Panc1 (cell line): ENCODE results near the gene NALCN. TPM values are rescaled to one million over a fixed set of nuclear protein-coding genes. Genes with fewer than 3 reads are reported as not detected.

Experiments used
- ATAC-seq: fragments of 200-7000 bp; cut with Tn5 transposase; 2 replicates; pipeline ENCODE4 v1.9.1; 2020; ENCODE audit warnings: mild to moderate bottlenecking, moderate library complexity
- BruUV-seq: library from RNA; stranded (reverse); fragments of 400-500 nt; replicated peaks from 2 replicates; lab custom pipeline; 2021; lab: Mats Ljungman, UMichigan
- CTCF ChIA-PET: fragments of 300-600 bp; sonication (Branson Sonifier 250); formaldehyde crosslinking; loops from one replicate; lab custom pipeline; 2022; ENCODE audit warnings: antibody characterized with exemption; lab: Charles Lee
- POLR2A ChIA-PET: fragments of 300-600 bp; sonication (Branson Sonifier 250); formaldehyde crosslinking; loops from one replicate; lab custom pipeline; 2022; ENCODE audit warnings: antibody characterized with exemption; lab: Charles Lee
- DNase-seq: peaks from one replicate; pipeline ENCODE4 v3.0.0-alpha.2; 2010; ENCODE audit warnings: low read depth, low spot score
- H3K27ac ChIP-seq: 2 replicates; pipeline ENCODE4 v1.5.1; 2011; ENCODE audit warnings: mild to moderate bottlenecking, low read length, inconsistent platforms
- H3K27me3 ChIP-seq: fragments of 200-500 bp; sonication (Bioruptor generic); 2 replicates; pipeline ENCODE4 v1.6.0; 2014; ENCODE audit warnings: low read length, inconsistent platforms; ENCODE audit not compliant: control insufficient read depth, insufficient read depth
- H3K36me3 ChIP-seq: fragments of 200-500 bp; sonication (Bioruptor generic); 2 replicates; pipeline ENCODE4 v1.5.1; 2014; ENCODE audit warnings: inconsistent platforms, mild to moderate bottlenecking, low read length, moderate library complexity; ENCODE audit not compliant: control insufficient read depth, insufficient read depth
- H3K4me1 ChIP-seq: 2 replicates; pipeline ENCODE4 v1.5.1; 2011; ENCODE audit warnings: inconsistent platforms, mild to moderate bottlenecking, low read length, moderate library complexity; ENCODE audit not compliant: control insufficient read depth, insufficient read depth
- H3K4me3 ChIP-seq, 2 experiments: 2 replicates each; pipeline ENCODE4 v1.5.1; 2011 to 2012; ENCODE audit warnings: low read depth in 2 of 2, low read length in 2 of 2, mild to moderate bottlenecking in 2 of 2, inconsistent platforms in 1 of 2, moderate library complexity in 1 of 2
- H3K9me3 ChIP-seq: fragments of 200-500 bp; sonication (Bioruptor generic); 2 replicates; pipeline ENCODE4 v1.5.1; 2014; ENCODE audit warnings: low read depth, mild to moderate bottlenecking, inconsistent platforms, low read length, moderate library complexity; ENCODE audit not compliant: control insufficient read depth, insufficient read depth
- CTCF ChIP-seq: fragments of 450-650 bp; IDR thresholded peaks from 2 replicates; pipeline ENCODE4 v1.5.1; 2017; ENCODE audit warnings: mild to moderate bottlenecking
- POLR2AphosphoS5 ChIP-seq: IDR thresholded peaks from 2 replicates; pipeline ENCODE4 v1.6.1; 2012; ENCODE audit warnings: mild to moderate bottlenecking, low read depth, low read length, moderate library complexity
- SIN3A ChIP-seq: IDR thresholded peaks from 2 replicates; pipeline ENCODE4 v1.6.1; 2012; ENCODE audit warnings: low read depth, mild to moderate bottlenecking, low read length, moderate library complexity, borderline replicate concordance; ENCODE audit not compliant: insufficient read depth
- TCF7L2 ChIP-seq: IDR thresholded peaks from 2 replicates; pipeline ENCODE4 v1.6.1; 2011; ENCODE audit warnings: mild to moderate bottlenecking, low read depth, low read length, inconsistent platforms
- in situ Hi-C: cut with HindIII; loops from 2 replicates; pipeline ENCODE4 v1.10.0; 2016; ENCODE audit warnings: low sequenced_read_pairs, low pct_unique_long_range_greater_than_20kb
- intact Hi-C: fragments of 100-400 bp; cut with micrococcal nuclease; formaldehyde crosslinking; loops from one replicate; pipeline ENCODE4 v1.10.0; 2022; ENCODE audit not compliant: unreplicated experiment
- total RNA-seq: library from RNA; stranded (reverse); gene quantifications from one replicate; pipeline ENCODE4 v1.2.1, GENCODE V29; 2021; ENCODE audit not compliant: unreplicated experiment
- TF ChIP-seq, protein P1 (sequence below), 2 experiments: IDR thresholded peaks; 2 replicates each; pipeline ENCODE4 v1.6.1; 2011 to 2012; ENCODE audit warnings: low read depth in 2 of 2, control low read depth in 1 of 2, low read length in 1 of 2, mild to moderate bottlenecking in 1 of 2, moderate library complexity in 1 of 2; ENCODE audit not compliant: insufficient read depth in 1 of 2

The NALCN gene
- total RNA-seq, 1 experiment from 2014 or later: 10.9 TPM

GRCh38 chr13:101452519-101453485, 36.5 kb upstream of the NALCN start, which contains the start of gene ITGBL1:
TSS of gene ITGBL1 (plus strand) at chr13:101452675. CDS start at chr13:101452834, 159 bp downstream.
- in situ Hi-C loops: no loop called here
- Histone ChIP-seq H3K4me1 (peaks cover 34% of the 10 kb centered on the region), H3K27me3 (no peaks in the 10 kb centered on the region), H3K27ac (peak within 1 kb of the TSS; percentile 86), H3K4me3 (peak within 1 kb of the TSS; percentile 56 to 76), H3K36me3 (no peaks in the 10 kb centered on the region), H3K9me3 (no peaks in the 10 kb centered on the region)
- peak; percentile 45 for ATAC-seq
- DNase-seq: no peak
- POLR2A ChIA-PET: interaction anchor here (0.5 to 0.7 kb wide), 2 partner anchors 259 to 268 kb away, joined by 3 read pairs; no protein-coding TSS in a partner anchor
- CTCF ChIA-PET: interaction anchor here (1.0 kb wide), 1 partner anchor 301 kb away, joined by 3 read pairs; no protein-coding TSS in a partner anchor
- intact Hi-C loops: loop anchor here (5.0 kb wide), 1 partner anchor 306 kb away; no protein-coding TSS in a partner anchor
- TF ChIP-seq, protein P1, sequence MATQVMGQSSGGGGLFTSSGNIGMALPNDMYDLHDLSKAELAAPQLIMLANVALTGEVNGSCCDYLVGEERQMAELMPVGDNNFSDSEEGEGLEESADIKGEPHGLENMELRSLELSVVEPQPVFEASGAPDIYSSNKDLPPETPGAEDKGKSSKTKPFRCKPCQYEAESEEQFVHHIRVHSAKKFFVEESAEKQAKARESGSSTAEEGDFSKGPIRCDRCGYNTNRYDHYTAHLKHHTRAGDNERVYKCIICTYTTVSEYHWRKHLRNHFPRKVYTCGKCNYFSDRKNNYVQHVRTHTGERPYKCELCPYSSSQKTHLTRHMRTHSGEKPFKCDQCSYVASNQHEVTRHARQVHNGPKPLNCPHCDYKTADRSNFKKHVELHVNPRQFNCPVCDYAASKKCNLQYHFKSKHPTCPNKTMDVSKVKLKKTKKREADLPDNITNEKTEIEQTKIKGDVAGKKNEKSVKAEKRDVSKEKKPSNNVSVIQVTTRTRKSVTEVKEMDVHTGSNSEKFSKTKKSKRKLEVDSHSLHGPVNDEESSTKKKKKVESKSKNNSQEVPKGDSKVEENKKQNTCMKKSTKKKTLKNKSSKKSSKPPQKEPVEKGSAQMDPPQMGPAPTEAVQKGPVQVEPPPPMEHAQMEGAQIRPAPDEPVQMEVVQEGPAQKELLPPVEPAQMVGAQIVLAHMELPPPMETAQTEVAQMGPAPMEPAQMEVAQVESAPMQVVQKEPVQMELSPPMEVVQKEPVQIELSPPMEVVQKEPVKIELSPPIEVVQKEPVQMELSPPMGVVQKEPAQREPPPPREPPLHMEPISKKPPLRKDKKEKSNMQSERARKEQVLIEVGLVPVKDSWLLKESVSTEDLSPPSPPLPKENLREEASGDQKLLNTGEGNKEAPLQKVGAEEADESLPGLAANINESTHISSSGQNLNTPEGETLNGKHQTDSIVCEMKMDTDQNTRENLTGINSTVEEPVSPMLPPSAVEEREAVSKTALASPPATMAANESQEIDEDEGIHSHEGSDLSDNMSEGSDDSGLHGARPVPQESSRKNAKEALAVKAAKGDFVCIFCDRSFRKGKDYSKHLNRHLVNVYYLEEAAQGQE (IDR thresholded peaks at IDR 0.05; ENCODE audit: insufficient read depth in 1 of 2, low read depth in 2 of 2, low read length in 1 of 2): no peak
- TF ChIP-seq CTCF (no peak), TCF7L2 (no peak), SIN3A (no peak), POLR2AphosphoS5 (no peak)
- no TSS peak for BruUV-seq

GRCh38 chr13:101451641-101452040, 35.3 kb upstream of the NALCN start:
- ATAC-seq (no peak), DNase-seq (no peak)
- TF ChIP-seq POLR2AphosphoS5 (no peak), SIN3A (no peak)
- TF ChIP-seq, protein P1 (IDR thresholded peaks at IDR 0.05; ENCODE audit: insufficient read depth in 1 of 2, low read depth in 2 of 2, low read length in 1 of 2): no peak
- in situ Hi-C loops: no loop called here
- CTCF ChIA-PET: no interaction called here
- Histone ChIP-seq H3K36me3 (no peaks in the 10 kb centered on the region), H3K4me1 (peaks cover 34% of the 10 kb centered on the region), H3K27ac (peak overlapping the region; percentile 86), H3K4me3 (no peak overlapping the region), H3K27me3 (no peaks in the 10 kb centered on the region), H3K9me3 (no peaks in the 10 kb centered on the region)
- BruUV-seq: no TSS peak
- intact Hi-C loops: loop anchor here (5.0 kb wide), 1 partner anchor 304 kb away; no protein-coding TSS in a partner anchor
- POLR2A ChIA-PET: no interaction called here
